ENCODE measurements around the gene RMND1. TPM values are rescaled to one million over a fixed set of nuclear protein-coding genes. Genes with fewer than 3 reads are reported as not detected.

RMND1 gene
- total and polyA plus RNA-seq, 9 of the 15 experiments (the other 6 are each of a cell fraction or from before 2014, with no cell fraction given): 26.9 to 47.8 (median 36.2) TPM

- TF ChIP-seq ZBTB40 (IDR thresholded peaks at IDR 0.05) (peak; percentile 100), ZBTB40 (CRISPR knock-in tag; IDR thresholded peaks at IDR 0.05) (peak; percentile 100), NKRF (IDR thresholded peaks at IDR 0.05; ENCODE audit: borderline replicate concordance) (peak; percentile 97), NFATC3 (IDR thresholded peaks at IDR 0.05) (no peak), HLTF (IDR thresholded peaks at IDR 0.05) (peak; percentile 51; the same call in 1 of the 2 replicates), TCF3 (CRISPR knock-in tag; IDR thresholded peaks at IDR 0.05) (peak; percentile 28; the same call in 1 of the 2 replicates), ZNF263 (CRISPR knock-in tag; IDR thresholded peaks at IDR 0.05; ENCODE audit: borderline replicate concordance) (peak; percentile 66; the same call in 1 of the 2 replicates), RBM34 (IDR thresholded peaks at IDR 0.05; ENCODE audit: borderline replicate concordance, insufficient read depth, low read length) (no peak), CBX2 (IDR thresholded peaks at IDR 0.05; ENCODE audit: insufficient read depth, low read length, poor library complexity, severe bottlenecking) (no peak), RFX5 (IDR thresholded peaks at IDR 0.05; ENCODE audit: low read depth, low read length) (no peak), ZNF57 (CRISPR knock-in tag; IDR thresholded peaks at IDR 0.05) (no peak), ZNF436 (CRISPR knock-in tag; IDR thresholded peaks at IDR 0.05) (no peak), CTCF (IDR thresholded peaks at IDR 0.05 in 2 of 3, conservative IDR thresholded peaks at IDR 0.05 in 1 of 3; ENCODE audit: insufficient read depth in 2 of 3, low read depth in 1 of 3, low read length in 3 of 3) (no peak), SLC30A9 (CRISPR knock-in tag; IDR thresholded peaks at IDR 0.05) (no peak), SREBF2 (CRISPR knock-in tag; IDR thresholded peaks at IDR 0.05) (no peak)
These were observed at the start of gene RMND1 (continued) for GRCh38 chr6:151451950-151452749.

All from K562 (cell line).